Erythroblast (primary cell): ENCODE data around the gene CLDN5.
A peak's percentile ranks its signal among the peaks of the same experiment; 100 is the strongest.

Experiments used
- DNase-seq, 2 experiments: peaks; one replicate each; lab custom pipeline; 2025; lab: John Stamatoyannopoulos, UW
- GATA1 ChIP-seq: IDR thresholded peaks from 2 replicates; pipeline ENCODE4 v1.6.1; 2011; ENCODE audit warnings: low read depth, mild to moderate bottlenecking, control low read depth, low read length, moderate library complexity
- POLR2A ChIP-seq: IDR thresholded peaks from 2 replicates; pipeline ENCODE4 v1.6.1; 2011; ENCODE audit warnings: mild to moderate bottlenecking, low read length

Gene CLDN5

GRCh38 chr22:19498154-19498865 lies 25.9 kb downstream of the CLDN5 start:
- TF ChIP-seq POLR2A (no peak), GATA1 (no peak)
- no peak for DNase-seq

- no peak for DNase-seq
- TF ChIP-seq GATA1: no peak
- no peak for TF ChIP-seq POLR2A
Observed at GRCh38 chr22:19497245-19497644, 27.0 kb downstream of the CLDN5 start.

- DNase-seq: no peak
- no peak for TF ChIP-seq POLR2A
- TF ChIP-seq GATA1: no peak
Observed at GRCh38 chr22:19496324-19496630, 27.9 kb downstream of the CLDN5 start.

- DNase-seq: no peak
- TF ChIP-seq GATA1 (no peak), POLR2A (no peak)
Observed at GRCh38 chr22:19495562-19496323, 28.5 kb downstream of the CLDN5 start.

GRCh38 chr22:19494676-19495173 lies 29.5 kb downstream of the CLDN5 start:
- TF ChIP-seq GATA1: no peak
- no peak for TF ChIP-seq POLR2A
- no peak for DNase-seq

GRCh38 chr22:19494001-19494560 lies 30.1 kb downstream of the CLDN5 start:
- no peak for DNase-seq

GRCh38 chr22:19492504-19493174 lies 31.6 kb downstream of the CLDN5 start:
- no peak for TF ChIP-seq GATA1
- no peak for TF ChIP-seq POLR2A
- DNase-seq: no peak

More at GRCh38 chr22:19494001-19494560, 30.1 kb downstream of the CLDN5 start:
- no peak for TF ChIP-seq POLR2A
- TF ChIP-seq GATA1: no peak

- no peak for DNase-seq
- TF ChIP-seq GATA1: no peak
- TF ChIP-seq POLR2A: no peak
Observed at GRCh38 chr22:19490628-19491230, 33.5 kb downstream of the CLDN5 start.

GRCh38 chr22:19488884-19489843 lies 35.0 kb downstream of the CLDN5 start:
- peak; percentile 24 to 28 for DNase-seq
- TF ChIP-seq GATA1 (no peak), POLR2A (no peak)

- no peak for DNase-seq
- TF ChIP-seq GATA1: no peak
- no peak for TF ChIP-seq POLR2A
Observed at GRCh38 chr22:19488285-19488684, 35.9 kb downstream of the CLDN5 start.

GRCh38 chr22:19483481-19484244 lies 40.5 kb downstream of the CLDN5 start:
- DNase-seq: no peak
- TF ChIP-seq POLR2A (no peak), GATA1 (no peak)
